ENCODE results near the gene TAS2R31. TPM values are rescaled to one million over a fixed set of nuclear protein-coding genes. Genes with fewer than 3 reads are reported as not detected.

TAS2R31 gene
- polyA plus RNA-seq, 1 donor from 2014 or later, result 4.0 TPM

GRCh38 chr12:11007608-11008007 is 23.6 kb downstream of the TAS2R31 start:
- Histone ChIP-seq H3K79me2 (replicated peaks; ENCODE audit: insufficient read depth, low read length) (no peaks in the 10 kb centered on the region), H4K20me1 (ENCODE audit: insufficient read depth) (no peaks in the 10 kb centered on the region), H3K36me3 (ENCODE audit: insufficient read depth, low read length) (no peaks in the 10 kb centered on the region), H3K4me3 (ENCODE audit: low read length) (no peak overlapping the region), H3K9ac (ENCODE audit: low read length) (no peak overlapping the region), H3K9me3 (ENCODE audit: low read length) (no peaks in the 10 kb centered on the region), H2AFZ (ENCODE audit: low read depth, low read length) (no peak overlapping the region), H3K4me2 (ENCODE audit: low read length) (no peak overlapping the region), H3F3A (ENCODE audit: insufficient read depth, low read length, poor library complexity, severe bottlenecking) (no peaks in the 10 kb centered on the region), H3K9me2 (ENCODE audit: insufficient read depth, low read length) (no peaks in the 10 kb centered on the region), H3K27me3 (ENCODE audit: insufficient read depth, low read depth, low read length) (no peaks in the 10 kb centered on the region), H3K27ac (ENCODE audit: low read length) (no peak overlapping the region)
- no peak for TF ChIP-seq EP300 (conservative IDR thresholded peaks at IDR 0.05; ENCODE audit: poor library complexity, severe bottlenecking)
- no peak for TF ChIP-seq EZH2 (IDR thresholded peaks at IDR 0.05; ENCODE audit: borderline replicate concordance, insufficient read depth, low read length, poor library complexity, severe bottlenecking)
- TF ChIP-seq POLR2AphosphoS5 (IDR thresholded peaks at IDR 0.05), result no peak
- TF ChIP-seq MXI1 (conservative IDR thresholded peaks at IDR 0.05; ENCODE audit: poor library complexity, severe bottlenecking), result no peak
- no peak for TF ChIP-seq RAD21 (conservative IDR thresholded peaks at IDR 0.05)

- Histone ChIP-seq H2AFZ (ENCODE audit: low read depth, low read length) (no peak within 1 kb of the TSS), H3K9me3 (ENCODE audit: low read length) (no peaks in the 10 kb centered on the region), H3F3A (ENCODE audit: insufficient read depth, low read length, poor library complexity, severe bottlenecking) (no peaks in the 10 kb centered on the region), H3K36me3 (ENCODE audit: insufficient read depth, low read length) (peaks cover 4% of the 10 kb centered on the region), H4K20me1 (ENCODE audit: insufficient read depth) (no peaks in the 10 kb centered on the region), H3K27ac (ENCODE audit: low read length) (no peak within 1 kb of the TSS), H3K4me2 (ENCODE audit: low read length) (no peak within 1 kb of the TSS), H3K9ac (ENCODE audit: low read length) (no peak within 1 kb of the TSS), H3K79me2 (replicated peaks; ENCODE audit: insufficient read depth, low read length) (no peaks in the 10 kb centered on the region), H3K27me3 (ENCODE audit: insufficient read depth, low read depth, low read length) (no peaks in the 10 kb centered on the region), H3K4me3 (ENCODE audit: low read length) (no peak within 1 kb of the TSS), H3K9me2 (ENCODE audit: insufficient read depth, low read length) (no peaks in the 10 kb centered on the region)
- no peak for TF ChIP-seq EZH2 (IDR thresholded peaks at IDR 0.05; ENCODE audit: borderline replicate concordance, insufficient read depth, low read length, poor library complexity, severe bottlenecking)
- TF ChIP-seq, protein P1, sequence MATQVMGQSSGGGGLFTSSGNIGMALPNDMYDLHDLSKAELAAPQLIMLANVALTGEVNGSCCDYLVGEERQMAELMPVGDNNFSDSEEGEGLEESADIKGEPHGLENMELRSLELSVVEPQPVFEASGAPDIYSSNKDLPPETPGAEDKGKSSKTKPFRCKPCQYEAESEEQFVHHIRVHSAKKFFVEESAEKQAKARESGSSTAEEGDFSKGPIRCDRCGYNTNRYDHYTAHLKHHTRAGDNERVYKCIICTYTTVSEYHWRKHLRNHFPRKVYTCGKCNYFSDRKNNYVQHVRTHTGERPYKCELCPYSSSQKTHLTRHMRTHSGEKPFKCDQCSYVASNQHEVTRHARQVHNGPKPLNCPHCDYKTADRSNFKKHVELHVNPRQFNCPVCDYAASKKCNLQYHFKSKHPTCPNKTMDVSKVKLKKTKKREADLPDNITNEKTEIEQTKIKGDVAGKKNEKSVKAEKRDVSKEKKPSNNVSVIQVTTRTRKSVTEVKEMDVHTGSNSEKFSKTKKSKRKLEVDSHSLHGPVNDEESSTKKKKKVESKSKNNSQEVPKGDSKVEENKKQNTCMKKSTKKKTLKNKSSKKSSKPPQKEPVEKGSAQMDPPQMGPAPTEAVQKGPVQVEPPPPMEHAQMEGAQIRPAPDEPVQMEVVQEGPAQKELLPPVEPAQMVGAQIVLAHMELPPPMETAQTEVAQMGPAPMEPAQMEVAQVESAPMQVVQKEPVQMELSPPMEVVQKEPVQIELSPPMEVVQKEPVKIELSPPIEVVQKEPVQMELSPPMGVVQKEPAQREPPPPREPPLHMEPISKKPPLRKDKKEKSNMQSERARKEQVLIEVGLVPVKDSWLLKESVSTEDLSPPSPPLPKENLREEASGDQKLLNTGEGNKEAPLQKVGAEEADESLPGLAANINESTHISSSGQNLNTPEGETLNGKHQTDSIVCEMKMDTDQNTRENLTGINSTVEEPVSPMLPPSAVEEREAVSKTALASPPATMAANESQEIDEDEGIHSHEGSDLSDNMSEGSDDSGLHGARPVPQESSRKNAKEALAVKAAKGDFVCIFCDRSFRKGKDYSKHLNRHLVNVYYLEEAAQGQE (IDR thresholded peaks at IDR 0.05; ENCODE audit: borderline replicate concordance), result no peak
- no peak for TF ChIP-seq TAF1 (IDR thresholded peaks at IDR 0.05; ENCODE audit: low read depth)
- no peak for TF ChIP-seq MXI1 (conservative IDR thresholded peaks at IDR 0.05; ENCODE audit: poor library complexity, severe bottlenecking)
- TF ChIP-seq CTCF (IDR thresholded peaks at IDR 0.05; ENCODE audit: poor library complexity, severe bottlenecking), result no peak
Measured at GRCh38 chr12:10998204-10998603, 33.0 kb downstream of the TAS2R31 start, which contains the start of gene TAS2R20. Gene TAS2R20, minus strand, starts transcription at chr12:10998304. Its CDS starts 429 bp downstream, at chr12:10997875.

DNA sequence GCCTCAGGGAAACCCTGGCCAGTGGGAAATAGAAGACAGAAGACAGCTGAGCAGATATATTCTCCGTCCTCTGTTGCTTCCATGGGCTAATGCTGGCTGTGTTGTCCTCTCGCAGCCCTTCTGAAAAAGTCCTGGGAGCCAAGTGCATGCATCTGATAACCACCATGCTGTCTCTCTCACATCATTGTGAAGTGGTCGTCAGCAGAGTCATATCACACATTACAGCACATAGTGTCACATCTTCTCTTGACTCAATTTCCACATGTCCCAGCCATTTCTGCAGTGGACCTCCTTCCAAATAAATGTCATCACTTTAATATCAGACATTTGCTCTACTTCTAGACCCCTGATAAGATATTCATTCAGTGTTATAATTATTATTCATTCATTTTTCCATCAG is 36.9 kb downstream of the TAS2R31 start:
- Histone ChIP-seq H3K9ac (ENCODE audit: low read length) (no peak overlapping the region), H3K4me2 (ENCODE audit: low read length) (no peak overlapping the region), H3K27ac (ENCODE audit: low read length) (no peak overlapping the region), H3K36me3 (ENCODE audit: insufficient read depth, low read length) (no peaks in the 10 kb centered on the region), H3K4me3 (ENCODE audit: low read length) (no peak overlapping the region), H3K9me2 (ENCODE audit: insufficient read depth, low read length) (no peaks in the 10 kb centered on the region), H3F3A (ENCODE audit: insufficient read depth, low read length, poor library complexity, severe bottlenecking) (no peaks in the 10 kb centered on the region), H3K27me3 (ENCODE audit: insufficient read depth, low read depth, low read length) (no peaks in the 10 kb centered on the region), H4K20me1 (ENCODE audit: insufficient read depth) (no peaks in the 10 kb centered on the region), H3K79me2 (replicated peaks; ENCODE audit: insufficient read depth, low read length) (no peaks in the 10 kb centered on the region), H2AFZ (ENCODE audit: low read depth, low read length) (no peak overlapping the region), H3K9me3 (ENCODE audit: low read length) (no peaks in the 10 kb centered on the region)
- TF ChIP-seq EZH2 (IDR thresholded peaks at IDR 0.05; ENCODE audit: borderline replicate concordance, insufficient read depth, low read length, poor library complexity, severe bottlenecking), result no peak
- no peak for TF ChIP-seq EP300 (conservative IDR thresholded peaks at IDR 0.05; ENCODE audit: poor library complexity, severe bottlenecking)
- TF ChIP-seq RAD21 (conservative IDR thresholded peaks at IDR 0.05), result no peak
- TF ChIP-seq MXI1 (conservative IDR thresholded peaks at IDR 0.05; ENCODE audit: poor library complexity, severe bottlenecking), result no peak
- no peak for TF ChIP-seq POLR2AphosphoS5 (IDR thresholded peaks at IDR 0.05)
- no peak for TF ChIP-seq CTCF (IDR thresholded peaks at IDR 0.05; ENCODE audit: poor library complexity, severe bottlenecking)
- TF ChIP-seq, protein P1 (IDR thresholded peaks at IDR 0.05; ENCODE audit: borderline replicate concordance), result no peak
- no peak for TF ChIP-seq SMC3 (conservative IDR thresholded peaks at IDR 0.05; ENCODE audit: poor library complexity)
- no peak for TF ChIP-seq TAF1 (IDR thresholded peaks at IDR 0.05; ENCODE audit: low read depth)

Measured in neural cell (in vitro differentiated cells).